SIG-M5 treated with dmso at 0.1 percent for 504 hours (cell line): Measurements from ENCODE around the gene CAPN2.

ENCODE experiments used
- DNase-seq: peaks from one replicate; lab custom pipeline; 2025; ENCODE audit not compliant: unreplicated experiment; lab: John Stamatoyannopoulos, UW

The CAPN2 gene

GRCh38 chr1:223824712-223825111 lies 112.4 kb downstream of the CAPN2 start:
- DNase-seq, result no peak
